Upper lobe of right lung (tissue), 1 donor: ENCODE results near the gene NFIC. TPM values are rescaled to one million over a fixed set of nuclear protein-coding genes. Genes with fewer than 3 reads are reported as not detected.
A peak's percentile ranks its signal among the peaks of the same experiment; 100 is the strongest.

ENCODE experiments used
- ATAC-seq: fragments of 200-7000 bp; cut with Tn5 transposase; one replicate; pipeline ENCODE4 v1.9.1; 2020; ENCODE audit warnings: mild to moderate bottlenecking, moderate library complexity
- DNase-seq: peaks from one replicate; pipeline ENCODE4 v3.0.0-alpha.2; 2020
- H3K27ac ChIP-seq: fragments of 200-600 bp; one replicate; pipeline ENCODE4 v1.8.0; 2022
- H3K27me3 ChIP-seq: fragments of 200-600 bp; one replicate; pipeline ENCODE4 v1.8.0; 2022; ENCODE audit warnings: mild to moderate bottlenecking
- H3K36me3 ChIP-seq: fragments of 200-600 bp; one replicate; pipeline ENCODE4 v1.8.0; 2022
- H3K4me1 ChIP-seq: fragments of 200-600 bp; one replicate; pipeline ENCODE4 v1.8.0; 2022
- H3K4me3 ChIP-seq: fragments of 200-600 bp; one replicate; pipeline ENCODE4 v1.8.0; 2022; ENCODE audit warnings: mild to moderate bottlenecking
- H3K9me3 ChIP-seq: fragments of 200-600 bp; one replicate; pipeline ENCODE4 v1.8.0; 2022
- intact Hi-C: fragments of 100-400 bp; cut with DNase I; formaldehyde crosslinking; loops from one replicate; pipeline ENCODE4 v1.11.0; 2022
- total RNA-seq: library from RNA; stranded (reverse); fragmentation: NEBNext Ultra II Directional; extraction: Animal tissue kit (Norgen Biotek cat#: 25700); gene quantifications from one replicate; pipeline ENCODE4 v1.2.1, GENCODE V29; 2021
- TF ChIP-seq, protein P1 (sequence below): fragments of 200-600 bp; IDR thresholded peaks from one replicate; pipeline ENCODE4 v1.8.0; 2022; ENCODE audit warnings: antibody characterized with exemption
- donor health status: DM: no; HTN: yes; CAD: no; lungs with severe emphysema.

The NFIC gene
- total RNA-seq, 1 donor from 2014 or later, result 150 TPM

DNA sequence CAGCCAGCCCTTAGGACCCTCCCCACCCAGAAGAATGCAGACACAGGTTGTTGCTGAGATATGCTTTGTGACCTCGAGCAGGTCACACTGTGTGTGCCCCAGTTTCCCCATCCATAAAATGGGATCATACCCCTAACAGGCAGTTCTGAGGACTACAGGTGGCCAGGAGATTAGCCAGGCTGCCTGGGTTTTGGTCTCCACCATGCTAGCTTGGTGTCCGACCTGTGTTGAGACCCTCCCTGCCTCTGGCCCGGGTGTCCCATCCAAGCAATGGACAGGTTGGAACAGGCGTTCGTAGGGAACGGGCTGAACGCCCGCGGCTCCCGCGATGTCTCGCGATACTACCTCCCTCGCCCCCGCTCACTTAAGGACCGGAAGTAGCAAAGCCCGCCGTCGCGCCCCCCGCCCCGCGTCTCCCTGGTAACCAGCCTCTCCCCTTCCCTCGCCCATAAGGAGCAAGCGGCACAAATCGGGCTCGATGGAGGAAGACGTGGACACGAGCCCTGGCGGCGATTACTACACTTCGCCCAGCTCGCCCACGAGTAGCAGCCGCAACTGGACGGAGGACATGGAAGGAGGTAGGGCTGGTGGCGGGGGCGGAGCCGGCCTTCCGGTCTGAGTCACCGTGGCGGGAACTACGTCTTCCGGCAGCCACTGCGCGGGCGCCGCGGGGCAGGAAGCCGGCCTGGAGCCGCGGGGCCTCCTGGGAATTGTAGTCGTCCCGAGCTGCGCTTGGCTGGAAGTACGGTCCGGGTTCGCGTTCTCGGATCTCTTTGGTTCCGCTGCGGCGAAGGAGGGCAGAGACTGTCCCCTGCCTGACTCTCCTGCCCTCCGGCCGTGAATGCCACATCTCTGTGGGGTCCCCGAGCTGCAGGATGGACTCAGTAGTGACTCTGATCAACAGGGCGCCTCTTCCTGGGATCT is 68.5 kb downstream of the NFIC start:
- Histone ChIP-seq H3K27ac (peak overlapping the region; percentile 84), H3K27me3 (no peaks in the 10 kb centered on the region), H3K36me3 (peaks cover 42% of the 10 kb centered on the region), H3K4me3 (peak overlapping the region; percentile 55), H3K9me3 (no peaks in the 10 kb centered on the region), H3K4me1 (peaks cover 21% of the 10 kb centered on the region)
- TF ChIP-seq, protein P1, sequence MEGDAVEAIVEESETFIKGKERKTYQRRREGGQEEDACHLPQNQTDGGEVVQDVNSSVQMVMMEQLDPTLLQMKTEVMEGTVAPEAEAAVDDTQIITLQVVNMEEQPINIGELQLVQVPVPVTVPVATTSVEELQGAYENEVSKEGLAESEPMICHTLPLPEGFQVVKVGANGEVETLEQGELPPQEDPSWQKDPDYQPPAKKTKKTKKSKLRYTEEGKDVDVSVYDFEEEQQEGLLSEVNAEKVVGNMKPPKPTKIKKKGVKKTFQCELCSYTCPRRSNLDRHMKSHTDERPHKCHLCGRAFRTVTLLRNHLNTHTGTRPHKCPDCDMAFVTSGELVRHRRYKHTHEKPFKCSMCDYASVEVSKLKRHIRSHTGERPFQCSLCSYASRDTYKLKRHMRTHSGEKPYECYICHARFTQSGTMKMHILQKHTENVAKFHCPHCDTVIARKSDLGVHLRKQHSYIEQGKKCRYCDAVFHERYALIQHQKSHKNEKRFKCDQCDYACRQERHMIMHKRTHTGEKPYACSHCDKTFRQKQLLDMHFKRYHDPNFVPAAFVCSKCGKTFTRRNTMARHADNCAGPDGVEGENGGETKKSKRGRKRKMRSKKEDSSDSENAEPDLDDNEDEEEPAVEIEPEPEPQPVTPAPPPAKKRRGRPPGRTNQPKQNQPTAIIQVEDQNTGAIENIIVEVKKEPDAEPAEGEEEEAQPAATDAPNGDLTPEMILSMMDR, result no peak
- DNase-seq (peak; percentile 98), ATAC-seq (peak; percentile 99)
- intact Hi-C loops, result loop anchor here (5.0 to 10.0 kb wide), 2 partner anchors 70 to 108 kb away; partner anchors contain the start of gene NFIC

DNA sequence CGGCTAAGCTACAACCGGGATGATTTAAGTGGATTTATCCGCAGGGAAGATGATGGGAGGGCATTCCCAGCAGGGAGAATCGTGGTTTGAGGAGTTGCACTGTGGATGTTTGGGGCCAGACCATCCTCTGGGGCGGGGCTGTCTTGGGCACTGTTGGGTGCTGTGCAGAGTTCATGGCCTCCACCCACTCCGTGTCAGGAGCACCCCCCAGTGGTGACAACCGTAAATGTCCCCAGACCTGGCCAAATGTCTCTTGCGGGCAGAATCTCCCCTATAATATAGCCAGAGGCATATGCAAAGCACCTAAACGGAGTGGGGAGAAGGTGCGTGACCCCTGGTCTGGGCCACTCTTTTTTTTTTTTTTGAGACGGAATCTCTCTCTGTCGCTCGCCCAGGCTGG is 73.7 kb downstream of the NFIC start:
- intact Hi-C loops, result no loop called here
- TF ChIP-seq, protein P1, result peak; percentile 49
- Histone ChIP-seq H3K4me3 (no peak overlapping the region), H3K9me3 (no peaks in the 10 kb centered on the region), H3K36me3 (peaks cover 61% of the 10 kb centered on the region), H3K4me1 (peaks cover 21% of the 10 kb centered on the region), H3K27me3 (no peaks in the 10 kb centered on the region), H3K27ac (no peak overlapping the region)
- ATAC-seq (peak; percentile 76), DNase-seq (no peak)

DNA sequence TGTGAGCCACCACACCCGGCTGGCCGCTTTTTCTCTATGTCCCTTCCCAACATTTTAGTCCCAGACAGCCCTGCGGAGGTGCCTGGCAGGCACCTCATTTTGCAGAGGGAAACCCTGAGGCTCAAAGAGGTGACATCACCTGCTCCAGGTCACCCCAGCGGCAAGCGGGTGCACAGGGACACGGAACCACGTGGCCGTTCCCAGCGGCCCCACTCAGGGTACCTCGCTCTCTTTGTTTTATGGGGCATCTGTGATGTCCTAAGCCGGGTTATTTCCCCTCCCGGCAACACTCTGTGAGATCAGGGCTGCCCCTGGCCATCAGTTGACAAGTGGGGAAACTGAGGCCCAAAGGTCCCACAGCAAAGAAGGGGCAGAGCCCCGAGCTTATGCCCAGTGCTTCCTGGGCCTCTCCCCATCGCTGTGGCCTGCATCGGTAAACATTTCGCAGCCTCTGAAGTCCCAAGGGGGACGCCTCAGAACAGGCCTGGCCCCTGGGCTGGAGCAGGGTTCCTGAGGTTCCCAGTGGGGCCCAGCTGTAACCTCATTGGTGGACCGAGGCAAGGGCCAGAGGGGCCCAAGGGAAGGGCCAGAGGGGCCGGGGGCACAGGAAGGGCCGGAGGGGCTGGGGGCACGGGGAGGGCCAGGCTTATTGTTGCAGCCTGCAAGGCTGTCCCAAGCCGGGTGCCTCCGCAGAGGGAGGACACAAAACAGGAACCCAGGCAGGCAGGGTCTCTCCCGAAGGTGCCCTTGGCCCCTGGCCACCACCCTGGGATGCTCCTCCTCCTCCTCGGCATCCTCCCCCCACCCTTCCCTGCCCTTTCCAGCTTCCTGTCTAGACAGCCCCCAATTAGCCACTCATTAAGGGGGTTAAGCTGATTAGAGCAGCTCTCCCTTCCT is 75.0 kb downstream of the NFIC start:
- H3K36me3 ChIP-seq, result peaks cover 72% of the 10 kb centered on the region
- no peaks in the 10 kb centered on the region for H3K9me3 ChIP-seq
- peaks cover 14% of the 10 kb centered on the region for H3K4me1 ChIP-seq
- TF ChIP-seq, protein P1, result no peak
- ATAC-seq (no peak), DNase-seq (no peak)
- intact Hi-C loops, result no loop called here
- H3K27me3 ChIP-seq, result no peaks in the 10 kb centered on the region
- H3K27ac ChIP-seq, result peak overlapping the region; percentile 2
- H3K4me3 ChIP-seq, result no peak overlapping the region

DNA sequence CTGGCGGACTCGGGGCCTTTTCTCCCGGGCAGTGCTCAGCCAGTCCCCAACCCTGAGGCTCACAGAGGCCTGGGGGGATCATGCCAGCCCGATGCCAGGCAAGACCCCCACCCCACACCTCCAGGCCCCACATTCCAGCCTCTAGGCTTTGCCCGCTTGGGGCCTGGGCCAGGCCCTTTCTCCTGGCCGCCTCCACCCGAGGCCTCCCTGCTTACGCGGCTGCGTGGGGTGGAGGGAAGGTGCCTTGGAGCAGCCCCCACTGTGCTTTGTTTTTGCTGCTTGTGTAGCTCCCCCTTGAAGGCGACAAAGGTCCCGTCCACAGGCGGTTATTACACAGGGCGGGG is 75.6 kb downstream of the NFIC start:
- Histone ChIP-seq H3K4me1 (peaks cover 14% of the 10 kb centered on the region), H3K4me3 (no peak overlapping the region), H3K9me3 (no peaks in the 10 kb centered on the region), H3K36me3 (peaks cover 72% of the 10 kb centered on the region), H3K27ac (no peak overlapping the region), H3K27me3 (no peaks in the 10 kb centered on the region)
- TF ChIP-seq, protein P1, result no peak
- DNase-seq, result no peak
- intact Hi-C loops, result no loop called here
- ATAC-seq, result no peak

DNA sequence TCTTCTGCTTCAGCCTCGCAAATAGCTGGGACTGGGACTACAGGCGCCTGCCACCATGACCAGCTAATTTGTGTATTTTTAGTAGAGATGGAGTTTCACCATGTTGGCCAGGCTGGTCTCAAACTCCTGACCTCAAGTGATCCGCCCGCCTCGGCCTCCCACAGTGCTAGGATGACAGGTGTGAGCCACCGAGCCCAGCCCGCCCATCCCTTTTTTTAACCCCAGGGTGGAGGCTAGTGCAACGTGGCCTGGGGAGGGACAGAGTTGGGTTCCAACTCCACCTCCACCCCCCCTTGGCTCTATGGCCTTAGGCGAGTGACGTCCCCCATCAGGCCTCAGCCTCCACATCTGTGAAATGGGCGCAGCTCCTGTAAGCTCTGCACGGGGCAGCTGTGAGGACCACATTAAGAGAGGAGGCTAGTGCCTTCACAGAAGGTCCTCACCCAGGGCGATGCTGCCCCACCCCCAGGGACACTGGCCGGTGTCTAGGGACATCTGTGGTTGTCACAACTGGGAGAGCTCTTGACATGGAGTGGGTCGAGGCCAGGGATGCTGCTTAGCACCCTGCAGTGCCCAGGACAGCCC is 76.2 kb downstream of the NFIC start:
- Histone ChIP-seq H3K27me3 (no peaks in the 10 kb centered on the region), H3K36me3 (peaks cover 70% of the 10 kb centered on the region), H3K4me1 (peaks cover 14% of the 10 kb centered on the region), H3K27ac (no peak overlapping the region), H3K4me3 (no peak overlapping the region), H3K9me3 (no peaks in the 10 kb centered on the region)
- TF ChIP-seq, protein P1, result no peak
- intact Hi-C loops, result no loop called here
- DNase-seq, result no peak
- ATAC-seq, result no peak
